A673 (cell line): ENCODE results near the gene SFTPB.

Experiments used
- CTCF ChIP-seq: fragments of 300-800, 200-600 bp; sonication (generic); conservative IDR thresholded peaks from 2 replicates; pipeline ENCODE4 v1.5.1; 2017; ENCODE audit warnings: low read depth, mild to moderate bottlenecking, antibody characterized with exemption, low read length, moderate library complexity, mixed read lengths
- EZH2 ChIP-seq: fragments of 200-600 bp; sonication (generic); IDR thresholded peaks from 2 replicates; pipeline ENCODE4 v1.6.1; 2017; ENCODE audit warnings: borderline replicate concordance, low read depth, mild to moderate bottlenecking, mixed read lengths, antibody characterized with exemption, low read length; ENCODE audit not compliant: poor library complexity, severe bottlenecking

GRCh38 chr2:85659324-85659981 lies 8.5 kb downstream of the SFTPB start:
- TF ChIP-seq CTCF (no peak), EZH2 (no peak)
